ENCODE data around the gene PLPPR2. TPM values are rescaled to one million over a fixed set of nuclear protein-coding genes. Genes with fewer than 3 reads are reported as not detected.
"Not testable (repeated sequence)": the region's sequence is repeated elsewhere in the genome, so short reads cannot be mapped to it uniquely, and the experiment has no call there.

PLPPR2 gene
- total and polyA plus RNA-seq, 8 donors = 19.5 to 36.3 (median 25.4) TPM

GRCh38 chr19:11330127-11330526 is 25.1 kb upstream of the PLPPR2 start:
- intact Hi-C loops (cut with DNase I) = no loop called here
- ATAC-seq = no peak
- no peak for TF ChIP-seq CTCF (IDR thresholded peaks at IDR 0.05)
- H3K4me1 ChIP-seq = peaks cover 0 to 13% of the 10 kb centered on the region in 2 donors
- H3K27ac ChIP-seq = no peak overlapping the region
- H3K4me3 ChIP-seq = no peak overlapping the region
- H3K36me3 ChIP-seq = peaks cover 0 to 100% of the 10 kb centered on the region in 2 donors
- no peaks in the 10 kb centered on the region for H3K9me3 ChIP-seq
- DNase-seq = no peak
- H3K27me3 ChIP-seq = no peaks in the 10 kb centered on the region

GRCh38 chr19:11331502-11331901 is 23.7 kb upstream of the PLPPR2 start:
- peaks cover 0 to 100% of the 10 kb centered on the region in 2 donors for H3K36me3 ChIP-seq

GRCh38 chr19:11332822-11333221 is 22.4 kb upstream of the PLPPR2 start:
- H3K9me3 ChIP-seq = no peaks in the 10 kb centered on the region
- TF ChIP-seq CTCF (IDR thresholded peaks at IDR 0.05) = no peak
- intact Hi-C loops (cut with DNase I) = no loop called here
- DNase-seq (no peak), ATAC-seq (no peak)
- H3K4me3 ChIP-seq = no peak overlapping the region
- H3K4me1 ChIP-seq = peaks cover 0 to 16% of the 10 kb centered on the region in 2 donors
- H3K27ac ChIP-seq = no peak overlapping the region
- peaks cover 0 to 95% of the 10 kb centered on the region in 2 donors for H3K36me3 ChIP-seq
- no peaks in the 10 kb centered on the region for H3K27me3 ChIP-seq

More at GRCh38 chr19:11331502-11331901, 23.7 kb upstream of the PLPPR2 start:
- no peak for TF ChIP-seq CTCF (IDR thresholded peaks at IDR 0.05)
- Histone ChIP-seq H3K9me3 (no peaks in the 10 kb centered on the region), H3K4me1 (peaks cover 0 to 2% of the 10 kb centered on the region in 2 donors), H3K27ac (no peak overlapping the region), H3K4me3 (no peak overlapping the region), H3K27me3 (no peaks in the 10 kb centered on the region)
- intact Hi-C loops (cut with DNase I) = no loop called here
- ATAC-seq (no peak), DNase-seq (no peak)

GRCh38 chr19:11333838-11334237 is 21.4 kb upstream of the PLPPR2 start:
- peak in 1 of 4 donors; percentile 9 for DNase-seq
- H3K9me3 ChIP-seq; H3K4me3 ChIP-seq; H3K27me3 ChIP-seq; ATAC-seq; H3K27ac ChIP-seq; intact Hi-C loops (cut with DNase I): not testable (repeated sequence)
- H3K4me1 ChIP-seq = peaks cover 0 to 26% of the 10 kb centered on the region in 2 donors
- peaks cover 0 to 85% of the 10 kb centered on the region in 2 donors for H3K36me3 ChIP-seq

GRCh38 chr19:11335449-11336146 is 19.6 kb upstream of the PLPPR2 start:
- Histone ChIP-seq H3K27ac (no peak overlapping the region), H3K27me3 (no peaks in the 10 kb centered on the region), H3K36me3 (peaks cover 0 to 68% of the 10 kb centered on the region in 2 donors), H3K9me3 (no peaks in the 10 kb centered on the region), H3K4me3 (no peak overlapping the region), H3K4me1 (peaks cover 6 to 34% of the 10 kb centered on the region in 2 donors)
- no peak for DNase-seq
- ATAC-seq = no peak
- no peak for TF ChIP-seq CTCF (IDR thresholded peaks at IDR 0.05)
- intact Hi-C loops (cut with DNase I) = no loop called here

Measured in left lung (tissue), 10 donors.